ENCODE measurements around the gene EAF1. TPM values are rescaled to one million over a fixed set of nuclear protein-coding genes. Genes with fewer than 3 reads are reported as not detected.

EAF1 gene
- 10 to 100 TPM; 29.1 to 33.1 TPM for total RNA-seq
- polyA plus RNA-seq (2013, experiment 1 of 2): 33.3 TPM
- 26.4 TPM for polyA plus RNA-seq (2013, experiment 2 of 2)
- long read RNA-seq, experiment 1, full-length matches to known transcripts: 4 of 16 reads
- long read RNA-seq, experiment 1, partial matches to known transcripts: 0 of 16 reads
- long read RNA-seq, experiment 1, other reads (novel, unspliced or antisense): 12 of 16 reads
- long read RNA-seq, experiment 2, full-length matches to known transcripts: 44 of 69 reads
- long read RNA-seq, experiment 2, partial matches to known transcripts: 6 of 69 reads
- long read RNA-seq, experiment 2, other reads (novel, unspliced or antisense): 19 of 69 reads
- long read RNA-seq, experiment 3, full-length matches to known transcripts: 108 of 115 reads
- long read RNA-seq, experiment 3, partial matches to known transcripts: 1 of 115 reads
- long read RNA-seq, experiment 3, other reads (novel, unspliced or antisense): 6 of 115 reads
- long read RNA-seq, experiment 4, full-length matches to known transcripts: 1 of 2 reads
- long read RNA-seq, experiment 4, partial matches to known transcripts: 0 of 2 reads
- long read RNA-seq, experiment 4, other reads (novel, unspliced or antisense): 1 of 2 reads

GRCh38 chr3:15427182-15427880 is at the start of gene EAF1, which contains the start of gene METTL6:
EAF1 (plus strand) TSS chr3:15427598; CDS start chr3:15427780, 182 bp downstream.
METTL6 (minus strand) TSS chr3:15427544; CDS start chr3:15426511, 1,033 bp downstream.
- Mint-ChIP-seq H3K9me3 (no peaks in the 10 kb centered on the region), H3K4me1 (peaks cover 24% of the 10 kb centered on the region), H3K27me3 (ENCODE audit: insufficient read depth) (no peaks in the 10 kb centered on the region), H3K4me3 (peak within 1 kb of the TSS; percentile 99), H3K27ac (peak within 1 kb of the TSS; percentile 98), H3K36me3 (ENCODE audit: low read depth) (peaks cover 39% of the 10 kb centered on the region)
- Histone ChIP-seq H3K36me3 (ENCODE audit: control insufficient read depth, insufficient read depth, low read length) (peaks cover 40% of the 10 kb centered on the region), H3K4me3 (ENCODE audit: low read length) (peak within 1 kb of the TSS; percentile 96), H3K4me1 (ENCODE audit: control insufficient read depth, insufficient read depth, low read length) (no peaks in the 10 kb centered on the region), H3K27ac (ENCODE audit: low read depth, low read length) (peak within 1 kb of the TSS; percentile 66), H3K27me3 (ENCODE audit: control insufficient read depth, insufficient read depth, low read length, poor library complexity, severe bottlenecking) (no peaks in the 10 kb centered on the region), H3K9ac (ENCODE audit: extremely low read depth, low read length, poor library complexity, severe bottlenecking) (peak within 1 kb of the TSS; percentile 72), H3K9me3 (ENCODE audit: control insufficient read depth, low read length) (no peaks in the 10 kb centered on the region)
- peak; percentile 54 for TF ChIP-seq CTCF (conservative IDR thresholded peaks at IDR 0.05)
- peak; percentile 91 for DNase-seq
- WGBS, 2 experiments (ENCODE audit: insufficient coverage in 1 of 2, insufficient read length in 1 of 2): 0% methylated on average over 30 to 52 of the region's 52 CpGs

GRCh38 chr3:15377961-15378791 is 49.2 kb upstream of the EAF1 start:
- peak; percentile 94 for TF ChIP-seq CTCF (conservative IDR thresholded peaks at IDR 0.05)
- no peaks in the 10 kb centered on the region for H3K9me3 Mint-ChIP-seq
- H3K4me3 Mint-ChIP-seq: peak overlapping the region; percentile 32

More at GRCh38 chr3:15377961-15378791, 49.2 kb upstream of the EAF1 start:
- Histone ChIP-seq H3K9me3 (ENCODE audit: control insufficient read depth, low read length) (no peaks in the 10 kb centered on the region), H3K4me1 (ENCODE audit: control insufficient read depth, insufficient read depth, low read length) (no peaks in the 10 kb centered on the region), H3K27ac (ENCODE audit: low read depth, low read length) (no peak overlapping the region), H3K4me3 (ENCODE audit: low read length) (no peak overlapping the region), H3K9ac (ENCODE audit: extremely low read depth, low read length, poor library complexity, severe bottlenecking) (no peak overlapping the region), H3K36me3 (ENCODE audit: control insufficient read depth, insufficient read depth, low read length) (no peaks in the 10 kb centered on the region), H3K27me3 (ENCODE audit: control insufficient read depth, insufficient read depth, low read length, poor library complexity, severe bottlenecking) (no peaks in the 10 kb centered on the region)
- H3K27me3 Mint-ChIP-seq (ENCODE audit: insufficient read depth): no peaks in the 10 kb centered on the region
- H3K36me3 Mint-ChIP-seq (ENCODE audit: low read depth): no peaks in the 10 kb centered on the region
- peak; percentile 98 for DNase-seq
- H3K4me1 Mint-ChIP-seq: no peaks in the 10 kb centered on the region
- H3K27ac Mint-ChIP-seq: peak overlapping the region; percentile 93
- WGBS, 2 experiments (ENCODE audit: insufficient coverage in 1 of 2, insufficient read length in 1 of 2): 29 to 39% methylated on average over 10 to 16 of the region's 16 CpGs
